Ishikawa (cell line): Measurements from ENCODE around the gene PRDM16.

Experiments used
- CEBPB ChIP-seq: IDR thresholded peaks from 2 replicates; pipeline ENCODE4 v1.6.1; 2012
- CREB1 ChIP-seq: IDR thresholded peaks from 2 replicates; pipeline ENCODE4 v1.6.1; 2012; ENCODE audit warnings: low read depth
- EGR1 ChIP-seq: IDR thresholded peaks from 2 replicates; pipeline ENCODE4 v1.6.1; 2012
- EP300 ChIP-seq: IDR thresholded peaks from 2 replicates; pipeline ENCODE4 v1.6.1; 2012; ENCODE audit warnings: borderline replicate concordance
- FOXM1 ChIP-seq: IDR thresholded peaks from 2 replicates; pipeline ENCODE4 v1.6.1; 2012; ENCODE audit warnings: low read depth, borderline replicate concordance
- MAX ChIP-seq: IDR thresholded peaks from 2 replicates; pipeline ENCODE4 v1.6.1; 2012
- NFIC ChIP-seq: IDR thresholded peaks from 2 replicates; pipeline ENCODE4 v1.6.1; 2012
- RAD21 ChIP-seq: IDR thresholded peaks from 2 replicates; pipeline ENCODE4 v1.6.1; 2012; ENCODE audit warnings: low read depth
- TAF1 ChIP-seq: IDR thresholded peaks from 2 replicates; pipeline ENCODE4 v1.6.1; 2012; ENCODE audit warnings: low read depth, mild to moderate bottlenecking
- TCF12 ChIP-seq: IDR thresholded peaks from 2 replicates; pipeline ENCODE4 v1.6.1; 2012; ENCODE audit warnings: low read depth
- TEAD4 ChIP-seq: IDR thresholded peaks from 2 replicates; pipeline ENCODE4 v1.6.1; 2012
- USF1 ChIP-seq: IDR thresholded peaks from 2 replicates; pipeline ENCODE4 v1.6.1; 2012
- YY1 ChIP-seq: IDR thresholded peaks from 2 replicates; pipeline ENCODE4 v1.6.1; 2012; ENCODE audit warnings: low read depth
- ZBTB7A ChIP-seq: IDR thresholded peaks from 2 replicates; pipeline ENCODE4 v1.6.1; 2012; ENCODE audit warnings: low read depth
- TF ChIP-seq, protein P1 (sequence below): IDR thresholded peaks from 2 replicates; pipeline ENCODE4 v1.6.1; 2012; ENCODE audit warnings: low read depth, mild to moderate bottlenecking

PRDM16 gene

DNA sequence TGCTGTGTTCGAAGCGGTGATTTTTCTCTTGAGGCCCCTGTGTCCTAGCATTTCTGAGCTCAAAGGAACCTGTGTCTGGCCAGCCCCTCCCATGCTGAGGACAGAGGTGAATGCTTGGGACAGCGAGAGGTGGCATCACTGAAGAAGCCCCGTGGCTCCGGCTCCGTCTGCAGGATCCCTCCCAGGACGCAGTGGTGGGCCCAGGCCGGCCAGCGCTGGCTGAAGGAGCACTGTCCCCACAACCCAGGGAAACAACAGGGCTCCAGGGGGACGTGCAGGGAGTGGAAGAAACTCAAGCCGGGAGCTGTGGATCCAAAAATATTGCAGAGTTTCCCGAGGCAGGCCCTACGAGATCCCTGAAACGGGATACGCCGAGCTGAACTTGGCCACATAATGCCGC, 221.4 kb downstream of the PRDM16 start:
- TF ChIP-seq EGR1 (no peak), TAF1 (no peak), YY1 (no peak), EP300 (no peak), USF1 (no peak), FOXM1 (no peak), TCF12 (no peak), CREB1 (no peak), ZBTB7A (no peak), MAX (no peak), RAD21 (no peak), TEAD4 (no peak)
- TF ChIP-seq, protein P1, sequence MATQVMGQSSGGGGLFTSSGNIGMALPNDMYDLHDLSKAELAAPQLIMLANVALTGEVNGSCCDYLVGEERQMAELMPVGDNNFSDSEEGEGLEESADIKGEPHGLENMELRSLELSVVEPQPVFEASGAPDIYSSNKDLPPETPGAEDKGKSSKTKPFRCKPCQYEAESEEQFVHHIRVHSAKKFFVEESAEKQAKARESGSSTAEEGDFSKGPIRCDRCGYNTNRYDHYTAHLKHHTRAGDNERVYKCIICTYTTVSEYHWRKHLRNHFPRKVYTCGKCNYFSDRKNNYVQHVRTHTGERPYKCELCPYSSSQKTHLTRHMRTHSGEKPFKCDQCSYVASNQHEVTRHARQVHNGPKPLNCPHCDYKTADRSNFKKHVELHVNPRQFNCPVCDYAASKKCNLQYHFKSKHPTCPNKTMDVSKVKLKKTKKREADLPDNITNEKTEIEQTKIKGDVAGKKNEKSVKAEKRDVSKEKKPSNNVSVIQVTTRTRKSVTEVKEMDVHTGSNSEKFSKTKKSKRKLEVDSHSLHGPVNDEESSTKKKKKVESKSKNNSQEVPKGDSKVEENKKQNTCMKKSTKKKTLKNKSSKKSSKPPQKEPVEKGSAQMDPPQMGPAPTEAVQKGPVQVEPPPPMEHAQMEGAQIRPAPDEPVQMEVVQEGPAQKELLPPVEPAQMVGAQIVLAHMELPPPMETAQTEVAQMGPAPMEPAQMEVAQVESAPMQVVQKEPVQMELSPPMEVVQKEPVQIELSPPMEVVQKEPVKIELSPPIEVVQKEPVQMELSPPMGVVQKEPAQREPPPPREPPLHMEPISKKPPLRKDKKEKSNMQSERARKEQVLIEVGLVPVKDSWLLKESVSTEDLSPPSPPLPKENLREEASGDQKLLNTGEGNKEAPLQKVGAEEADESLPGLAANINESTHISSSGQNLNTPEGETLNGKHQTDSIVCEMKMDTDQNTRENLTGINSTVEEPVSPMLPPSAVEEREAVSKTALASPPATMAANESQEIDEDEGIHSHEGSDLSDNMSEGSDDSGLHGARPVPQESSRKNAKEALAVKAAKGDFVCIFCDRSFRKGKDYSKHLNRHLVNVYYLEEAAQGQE = no peak

DNA sequence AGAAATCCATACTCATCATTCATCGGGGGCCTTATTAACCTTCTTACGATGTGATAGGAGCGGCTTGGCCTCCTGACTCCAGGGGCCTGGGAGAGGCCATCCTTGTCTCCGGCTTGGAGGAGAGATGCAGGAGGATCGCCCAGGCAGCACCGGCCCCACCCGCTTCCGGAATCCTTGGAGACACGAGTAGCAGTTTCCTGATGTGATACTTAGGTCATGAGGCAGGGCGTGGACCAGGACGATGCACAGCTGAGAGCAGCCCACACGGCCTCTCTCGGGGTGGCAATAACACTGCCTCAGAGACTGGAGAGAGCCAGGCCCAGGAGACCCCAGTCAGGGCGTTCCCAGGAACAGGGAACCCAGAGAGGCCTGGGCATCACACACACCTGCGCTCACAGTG, 221.9 kb downstream of the PRDM16 start:
- TF ChIP-seq USF1 = no peak
- TF ChIP-seq TEAD4 = no peak

- TF ChIP-seq TAF1 (no peak), CREB1 (no peak), YY1 (no peak), MAX (no peak), USF1 (no peak), NFIC (no peak)
- TF ChIP-seq, protein P1 = no peak
Measured at GRCh38 chr1:3292051-3292722, 223.2 kb downstream of the PRDM16 start.

GRCh38 chr1:3292868-3293562, 224.0 kb downstream of the PRDM16 start:
- TF ChIP-seq MAX (no peak), USF1 (no peak), CEBPB (no peak), TEAD4 (no peak), FOXM1 (no peak), TAF1 (no peak), EGR1 (no peak), YY1 (no peak), ZBTB7A (no peak), EP300 (no peak), TCF12 (no peak), NFIC (no peak)
- TF ChIP-seq, protein P1 = no peak
